ENCODE results near the gene FHIT.

DNA sequence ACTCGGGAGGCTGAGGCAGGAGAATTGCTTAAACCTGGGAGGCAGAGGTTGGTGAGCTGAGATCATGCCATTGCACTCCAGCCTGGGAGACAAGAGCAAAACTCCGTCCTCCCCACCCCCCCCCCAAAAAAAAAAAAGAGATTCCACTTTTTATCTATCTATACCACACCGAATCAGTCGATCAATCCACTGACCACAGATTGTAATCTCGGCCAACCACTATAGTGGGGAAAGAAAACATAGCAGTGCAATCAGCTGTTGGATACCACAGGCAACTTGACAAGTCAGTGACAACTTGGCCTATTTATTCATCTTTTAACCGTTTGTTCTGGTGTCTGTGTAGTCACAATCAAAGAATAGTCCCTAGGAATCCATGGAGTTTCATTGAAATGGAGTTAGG lies 299.2 kb downstream of the FHIT start:
- no peak for TF ChIP-seq CTCF (IDR thresholded peaks at IDR 0.05; ENCODE audit: low read depth, low read length, poor library complexity, severe bottlenecking)
- TF ChIP-seq EZH2phosphoT487 (IDR thresholded peaks at IDR 0.05; ENCODE audit: borderline replicate concordance, low read length), result no peak
